HG02642 (cell line): ENCODE results near the gene PCDHGB6.
A peak's percentile ranks its signal among the peaks of the same experiment; 100 is the strongest.
"Not testable (repeated sequence)": the region's sequence is repeated elsewhere in the genome, so short reads cannot be mapped to it uniquely, and the experiment has no call there.

ENCODE experiments used
- ATAC-seq: cut with Tn5 transposase; IDR thresholded peaks from one replicate; pipeline ENCODE4 v1.9.1; 2021; ENCODE audit warnings: mild to moderate bottlenecking; ENCODE audit not compliant: unreplicated experiment, poor library complexity

PCDHGB6 gene

GRCh38 chr5:141414548-141415274 is 6.9 kb downstream of the PCDHGB6 start:
- ATAC-seq, result not testable (repeated sequence)

- not testable (repeated sequence) for ATAC-seq
Observed at GRCh38 chr5:141415275-141415618, 7.4 kb downstream of the PCDHGB6 start.

GRCh38 chr5:141417494-141418172 is 9.8 kb downstream of the PCDHGB6 start, which contains the start of gene PCDHGB7:
TSS of gene PCDHGB7 (plus strand) at chr5:141417677. CDS start at chr5:141417860, 183 bp downstream.
- peak; percentile 84 for ATAC-seq

GRCh38 chr5:141419074-141419880 is 11.5 kb downstream of the PCDHGB6 start:
- ATAC-seq, result no peak

GRCh38 chr5:141420855-141421488 is 13.2 kb downstream of the PCDHGB6 start, which contains the start of gene PCDHGA11:
TSS of gene PCDHGA11 (plus strand) at chr5:141421051. CDS start at chr5:141421228, 177 bp downstream.
- no peak for ATAC-seq

GRCh38 chr5:141421489-141421855 is 13.7 kb downstream of the PCDHGB6 start:
- no peak for ATAC-seq

GRCh38 chr5:141422742-141423291 is 15.0 kb downstream of the PCDHGB6 start:
- ATAC-seq, result no peak

GRCh38 chr5:141427783-141428426 is 20.1 kb downstream of the PCDHGB6 start:
- no peak for ATAC-seq

GRCh38 chr5:141430332-141431113 is 22.7 kb downstream of the PCDHGB6 start, which contains the start of gene PCDHGA12:
TSS of gene PCDHGA12 (plus strand) at chr5:141430507. CDS start at chr5:141430760, 253 bp downstream.
- peak; percentile 83 for ATAC-seq

- ATAC-seq, result no peak
Observed at GRCh38 chr5:141431286-141431685, 23.5 kb downstream of the PCDHGB6 start.

GRCh38 chr5:141432308-141432707 is 24.5 kb downstream of the PCDHGB6 start:
- not testable (repeated sequence) for ATAC-seq

- ATAC-seq, result not testable (repeated sequence)
Observed at GRCh38 chr5:141432726-141433125, 24.9 kb downstream of the PCDHGB6 start.

GRCh38 chr5:141434006-141434405 is 26.2 kb downstream of the PCDHGB6 start:
- ATAC-seq, result no peak

- no peak for ATAC-seq
Observed at GRCh38 chr5:141437221-141437620, 29.4 kb downstream of the PCDHGB6 start.

- ATAC-seq, result no peak
Observed at GRCh38 chr5:141439411-141440141, 31.8 kb downstream of the PCDHGB6 start.

- ATAC-seq, result no peak
Observed at GRCh38 chr5:141440341-141440740, 32.5 kb downstream of the PCDHGB6 start.

- ATAC-seq, result no peak
Observed at GRCh38 chr5:141441571-141442170, 33.9 kb downstream of the PCDHGB6 start.
